ENCODE data around the gene TBC1D10B. TPM values are rescaled to one million over a fixed set of nuclear protein-coding genes. Genes with fewer than 3 reads are reported as not detected.
A peak's percentile ranks its signal among the peaks of the same experiment; 100 is the strongest.

The TBC1D10B gene
- total RNA-seq, 1 experiment from 2014 or later, result 66.5 TPM

DNA sequence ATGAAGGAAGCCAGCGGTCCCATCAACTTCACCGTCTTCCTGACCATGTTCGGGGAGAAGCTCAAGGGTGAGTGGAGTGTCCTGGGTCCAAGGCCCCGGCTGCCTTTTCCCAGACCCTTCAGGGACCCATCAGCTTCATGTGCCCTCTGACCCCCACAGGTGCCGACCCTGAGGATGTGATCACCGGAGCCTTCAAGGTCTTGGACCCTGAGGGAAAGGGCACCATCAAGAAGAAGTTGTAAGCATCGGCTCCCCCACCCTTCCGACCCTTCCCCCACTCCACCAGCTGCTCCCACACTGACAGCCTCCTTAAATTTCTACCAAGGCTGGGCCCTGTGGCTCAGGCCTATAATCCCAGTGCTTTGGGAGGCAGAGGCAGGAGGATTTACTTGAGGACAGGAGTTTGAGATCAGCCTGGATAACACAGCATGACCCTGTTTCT lies 6.2 kb upstream of the TBC1D10B start:
- DNase-seq (ENCODE audit: low spot score), result no peak

DNA sequence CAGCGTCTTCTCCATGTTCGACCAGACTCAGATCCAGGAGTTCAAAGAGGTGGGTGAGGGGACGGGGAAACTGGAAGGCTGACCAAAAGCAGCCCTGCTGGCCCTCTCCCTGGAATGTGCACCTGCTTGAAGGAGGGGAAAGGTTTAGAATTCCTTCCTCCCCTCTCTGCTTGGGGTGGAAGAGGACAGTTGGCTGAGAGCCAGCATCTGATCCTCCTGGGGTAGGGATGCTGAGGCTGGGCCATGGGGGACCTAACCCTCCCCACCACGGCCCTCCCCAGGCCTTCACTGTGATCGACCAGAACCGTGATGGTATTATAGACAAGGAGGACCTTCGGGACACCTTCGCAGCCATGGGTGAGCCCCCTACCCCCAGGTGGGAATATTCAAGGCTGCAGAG lies 5.6 kb upstream of the TBC1D10B start:
- DNase-seq (ENCODE audit: low spot score), result no peak

DNA sequence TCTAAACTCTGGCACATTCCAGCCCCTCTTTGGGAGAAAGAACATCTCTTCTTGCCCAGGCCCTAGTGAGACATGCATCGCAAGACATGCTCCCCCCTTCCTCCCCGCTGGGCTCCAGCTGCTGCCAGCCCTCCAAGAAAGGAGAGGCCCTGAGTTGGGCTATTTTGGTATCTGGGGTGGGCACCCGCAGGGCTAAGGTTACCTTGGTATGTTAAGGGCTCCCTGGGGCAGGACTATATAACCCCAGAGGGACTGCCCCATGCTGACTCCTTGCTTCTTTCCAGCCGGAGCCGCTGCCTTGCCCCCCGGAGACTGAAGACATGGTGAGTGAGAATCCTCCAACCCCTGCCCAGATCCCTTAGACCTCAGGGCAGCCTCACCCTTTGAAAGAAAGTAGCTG lies 4.2 kb upstream of the TBC1D10B start, which contains the start of gene MYL11:
TSS of gene MYL11 (plus strand) at position 265 of the 400 bp plus-strand sequence. CDS start at position 321, 56 bp downstream.
- no peak for DNase-seq (ENCODE audit: low spot score)

DNA sequence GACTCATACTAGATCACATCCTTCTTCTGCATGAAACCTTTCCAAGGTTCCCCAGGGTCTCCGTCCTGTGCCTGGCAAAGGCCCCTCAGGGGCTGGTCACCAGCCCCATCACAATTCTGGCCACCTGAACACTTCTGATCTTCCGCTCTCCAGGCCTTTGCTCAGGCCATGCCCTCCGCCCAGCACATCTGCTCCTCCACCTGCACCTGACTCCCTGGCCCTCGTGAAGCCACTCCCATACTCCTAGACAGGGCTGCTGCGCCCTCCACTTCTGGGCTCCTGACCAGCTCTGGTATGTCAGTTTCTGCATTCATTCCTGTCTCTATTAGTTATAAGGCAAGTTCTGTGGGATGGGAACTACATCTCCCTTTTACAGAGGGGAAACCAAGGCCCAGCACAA lies 2.4 kb upstream of the TBC1D10B start:
- DNase-seq (ENCODE audit: low spot score), result no peak

DNA sequence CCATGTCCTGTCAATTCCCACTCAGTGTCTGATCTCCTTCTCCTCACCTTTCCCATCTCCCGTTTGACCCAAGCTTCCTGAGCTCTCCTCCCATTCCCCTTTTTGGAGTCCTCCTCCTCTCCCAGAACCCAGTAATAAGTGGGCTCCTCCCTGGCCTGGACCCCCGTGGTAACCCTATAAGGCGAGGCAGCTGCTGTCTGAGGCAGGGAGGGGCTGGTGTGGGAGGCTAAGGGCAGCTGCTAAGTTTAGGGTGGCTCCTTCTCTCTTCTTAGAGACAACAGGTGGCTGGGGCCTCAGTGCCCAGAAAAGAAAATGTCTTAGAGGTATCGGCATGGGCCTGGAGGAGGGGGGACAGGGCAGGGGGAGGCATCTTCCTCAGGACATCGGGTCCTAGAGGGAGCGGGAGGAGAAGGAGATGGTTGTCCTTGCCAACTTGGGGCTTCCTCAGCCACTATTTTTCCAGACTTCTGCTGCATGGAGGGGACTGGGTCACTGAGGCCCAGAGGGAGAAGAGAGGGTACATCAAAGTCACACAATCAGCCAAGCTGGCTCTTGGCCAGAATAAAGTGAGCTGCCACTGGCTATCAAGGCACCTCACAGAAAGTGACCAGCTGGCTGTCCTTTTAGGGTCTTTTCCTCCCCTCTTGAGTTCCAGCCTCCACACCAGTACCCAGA lies 1.9 kb upstream of the TBC1D10B start:
- DNase-seq (ENCODE audit: low spot score), result no peak

DNA sequence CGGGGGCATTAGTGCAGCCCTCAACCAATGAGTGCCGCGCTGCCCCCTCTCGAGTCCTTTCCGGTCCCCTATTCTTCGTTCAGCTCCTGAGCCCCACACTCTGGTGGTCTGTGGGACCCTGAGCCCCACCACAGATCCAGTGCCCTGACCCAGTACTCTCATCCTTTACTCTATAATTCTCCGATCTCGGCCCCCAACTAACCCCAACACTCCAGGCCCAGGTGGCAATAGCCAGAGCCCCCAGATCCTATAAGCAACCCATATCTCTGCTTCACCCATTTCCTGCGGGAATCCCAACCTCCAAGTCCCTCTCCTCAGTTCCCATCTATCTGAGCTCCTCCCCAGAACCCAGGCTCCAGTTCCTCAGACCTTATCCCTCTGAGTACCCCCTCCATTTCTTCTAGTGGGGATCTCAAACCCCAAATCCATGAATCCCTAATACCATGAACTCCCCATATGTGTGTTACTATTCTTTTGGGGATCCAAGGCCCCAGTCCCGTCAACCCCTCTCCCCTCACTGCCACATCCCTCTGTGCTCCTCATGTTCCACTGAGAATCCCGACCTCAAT lies 1.0 kb upstream of the TBC1D10B start:
- no peak for DNase-seq (ENCODE audit: low spot score)

DNA sequence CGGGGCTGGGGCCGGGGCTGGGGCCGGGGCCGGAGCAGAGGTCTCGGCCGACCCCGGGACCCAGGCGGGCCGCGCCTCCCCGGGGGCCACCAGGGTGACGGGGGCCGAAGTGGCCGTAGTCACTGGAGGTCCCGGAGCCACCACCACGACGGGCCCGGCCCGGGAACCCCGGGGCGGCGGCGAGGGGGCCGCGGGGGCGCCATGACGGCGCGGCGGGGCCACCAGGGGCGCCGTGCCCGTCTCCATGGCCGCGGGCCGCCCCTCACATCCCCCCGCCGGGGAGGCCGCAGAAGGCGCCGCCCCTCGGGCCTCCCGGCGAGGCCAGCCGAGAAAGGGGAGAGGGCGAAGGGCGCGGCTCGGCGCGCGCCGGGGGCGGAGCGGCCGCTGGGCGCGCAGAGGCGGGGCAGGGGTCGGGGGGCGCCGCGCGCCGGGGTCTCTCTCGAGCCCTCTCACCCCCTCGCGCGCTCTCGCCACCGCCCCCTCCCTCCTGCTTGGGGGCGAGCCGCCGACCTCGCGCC lies 297 bp downstream of the TBC1D10B start:
- no peak for DNase-seq (ENCODE audit: low spot score)

DNA sequence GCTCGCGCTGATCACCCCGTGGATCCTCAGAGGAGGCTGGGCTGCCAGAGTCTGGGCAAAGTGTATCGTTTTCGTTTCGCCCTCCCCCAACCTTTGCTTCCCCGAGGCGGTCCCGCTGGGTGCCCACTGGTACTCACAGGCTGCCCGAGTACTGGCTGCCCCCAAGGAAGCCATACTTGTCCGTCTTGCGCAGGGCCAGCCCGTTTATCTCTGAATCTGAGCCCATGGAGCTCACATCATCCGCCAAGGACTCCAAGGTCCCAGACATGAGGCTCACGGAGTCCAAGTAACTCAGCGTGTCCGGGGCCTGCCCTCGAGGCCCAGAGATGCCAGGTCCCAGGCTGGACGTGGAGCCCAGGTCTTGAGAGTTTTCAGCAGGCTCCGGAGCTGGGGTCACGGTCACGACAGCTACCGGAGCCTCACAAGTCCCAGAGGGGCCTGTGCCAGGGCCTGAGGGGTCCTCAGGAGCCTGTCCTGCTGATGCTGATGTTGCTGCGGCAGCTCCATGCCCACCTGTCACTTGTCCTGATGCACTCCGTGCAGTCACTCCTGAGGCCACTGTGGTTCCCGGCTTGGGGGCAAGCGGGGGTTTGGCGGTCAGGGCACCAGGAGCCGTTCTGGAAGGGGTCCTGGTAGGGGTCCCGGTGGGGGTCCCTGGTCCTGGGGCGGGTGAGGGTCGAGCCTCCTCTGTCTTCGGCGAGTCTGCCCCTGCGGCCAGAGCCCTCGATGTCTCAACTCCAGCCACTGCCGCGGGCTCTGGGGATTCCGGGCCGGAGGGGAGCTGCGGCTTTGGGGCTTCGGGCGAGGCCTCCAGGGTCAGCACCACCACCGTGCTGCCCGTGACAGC lies 980 bp downstream of the TBC1D10B start:
- no peak for DNase-seq (ENCODE audit: low spot score)

DNA sequence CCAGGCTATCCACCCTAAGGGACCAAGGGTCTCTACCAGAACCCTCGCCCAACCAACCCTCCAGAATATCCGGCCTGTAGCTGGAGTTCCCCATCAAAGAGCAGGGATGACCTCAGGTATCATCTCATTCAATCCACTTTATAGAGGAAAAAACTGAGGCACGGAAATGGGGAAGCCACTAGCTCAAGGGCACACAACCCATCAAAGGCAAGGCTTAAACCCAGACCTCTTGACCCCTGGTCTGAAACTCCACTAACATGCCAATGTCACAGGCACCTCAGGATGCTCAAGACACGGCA lies 1.6 kb downstream of the TBC1D10B start:
- DNase-seq (ENCODE audit: low spot score), result peak; percentile 21

DNA sequence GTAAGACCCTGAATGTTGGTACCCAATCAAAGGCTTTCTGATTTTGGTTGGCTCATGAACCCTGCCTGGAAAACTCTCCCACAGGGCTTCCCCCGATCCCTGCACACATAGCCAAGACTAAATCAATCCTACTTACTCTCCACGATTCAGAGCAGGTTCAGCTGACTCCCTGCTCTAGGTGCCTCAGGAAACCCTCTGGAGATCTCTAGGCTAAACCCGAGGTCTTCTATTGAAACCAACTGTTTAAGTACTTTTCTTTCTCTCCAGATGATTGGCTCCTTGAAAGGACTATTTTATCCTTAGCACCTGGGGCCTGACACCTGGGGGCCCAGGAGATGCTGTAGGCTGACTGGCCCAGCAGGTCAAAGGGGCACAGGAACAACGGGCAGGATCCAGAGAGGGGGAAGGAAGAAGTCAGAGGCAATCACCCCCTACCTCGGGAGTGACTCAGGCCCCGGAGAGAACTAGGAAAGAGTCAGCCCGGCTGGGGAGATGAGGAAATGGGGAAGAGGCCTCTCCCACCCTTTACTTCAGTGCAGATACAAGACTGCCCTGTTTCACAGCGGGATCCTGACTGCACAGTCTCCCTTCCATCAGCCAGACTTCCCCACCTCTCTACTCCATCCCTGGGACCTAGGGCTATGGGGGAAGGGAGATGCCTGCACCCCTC lies 2.0 kb downstream of the TBC1D10B start:
- peak; percentile 36 for DNase-seq (ENCODE audit: low spot score)

DNA sequence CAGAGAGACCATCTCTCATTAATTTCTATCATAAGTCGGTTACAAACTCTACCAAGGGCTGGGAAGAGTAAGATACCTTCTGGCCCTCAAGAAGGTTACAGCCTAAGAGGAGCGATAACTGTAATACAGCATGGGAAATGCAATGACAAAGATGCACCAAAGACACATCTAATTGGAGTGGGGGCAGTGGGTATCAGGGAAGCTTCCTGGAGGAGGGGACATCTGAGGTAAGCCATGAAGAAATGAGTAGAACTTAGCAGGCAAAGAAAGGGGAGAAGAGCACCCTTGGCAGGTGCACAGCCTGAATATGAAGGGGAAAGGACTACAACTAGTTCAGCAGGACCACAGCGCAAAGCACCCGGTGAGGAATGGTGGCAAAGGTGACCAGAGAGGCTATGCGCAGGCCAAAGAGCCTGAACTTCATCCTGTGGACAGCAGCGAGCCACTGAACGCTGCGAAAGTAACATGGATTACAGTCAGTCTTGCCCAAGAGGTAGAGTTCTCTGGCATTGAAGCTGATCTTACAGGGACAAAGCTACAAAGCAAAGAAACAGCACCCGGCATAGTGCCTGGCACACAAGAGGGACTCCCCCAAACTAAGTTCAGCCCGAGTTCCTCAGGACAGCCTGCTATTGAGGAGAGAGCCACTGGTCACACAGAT lies 2.8 kb downstream of the TBC1D10B start:
- DNase-seq (ENCODE audit: low spot score), result peak; percentile 46

DNA sequence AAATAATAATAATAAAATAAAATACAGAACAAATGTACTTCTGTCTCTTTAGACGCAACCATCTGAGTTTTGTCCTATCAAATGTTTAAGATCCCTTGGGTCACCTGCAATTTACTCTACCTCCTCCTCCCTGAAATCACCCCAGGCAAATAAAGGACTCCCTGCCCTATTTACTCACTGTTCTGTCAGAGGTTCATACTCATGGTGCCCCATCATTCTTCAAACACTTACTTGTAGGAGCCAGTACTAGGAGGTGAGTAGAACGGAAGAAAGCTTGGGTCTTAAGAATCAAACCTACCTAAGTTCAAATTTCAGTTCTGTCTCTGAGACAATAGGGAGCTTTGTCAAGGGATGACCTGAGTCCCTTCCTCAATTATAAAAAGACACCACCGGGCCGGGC lies 3.8 kb downstream of the TBC1D10B start:
- DNase-seq (ENCODE audit: low spot score), result no peak

DNA sequence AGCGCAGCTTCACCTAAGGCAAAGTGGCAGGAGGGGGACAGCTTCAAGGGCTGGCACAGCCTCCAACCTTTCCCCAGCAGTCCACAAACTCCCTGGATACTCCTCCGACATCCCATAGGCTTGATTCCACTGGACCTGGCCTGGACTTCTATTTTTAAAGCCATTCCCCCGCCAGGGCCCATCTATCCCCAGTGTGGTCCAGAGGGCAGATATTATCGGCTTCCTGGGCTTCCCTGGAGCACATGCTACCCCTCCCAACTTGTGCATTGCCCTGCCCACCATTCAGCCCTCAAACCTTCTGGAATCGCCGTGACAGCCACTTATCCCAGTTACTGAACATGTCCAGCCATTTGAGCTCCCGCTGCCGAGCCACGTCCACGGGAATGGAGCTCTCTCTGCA lies 5.1 kb downstream of the TBC1D10B start:
- DNase-seq (ENCODE audit: low spot score), result no peak

DNA sequence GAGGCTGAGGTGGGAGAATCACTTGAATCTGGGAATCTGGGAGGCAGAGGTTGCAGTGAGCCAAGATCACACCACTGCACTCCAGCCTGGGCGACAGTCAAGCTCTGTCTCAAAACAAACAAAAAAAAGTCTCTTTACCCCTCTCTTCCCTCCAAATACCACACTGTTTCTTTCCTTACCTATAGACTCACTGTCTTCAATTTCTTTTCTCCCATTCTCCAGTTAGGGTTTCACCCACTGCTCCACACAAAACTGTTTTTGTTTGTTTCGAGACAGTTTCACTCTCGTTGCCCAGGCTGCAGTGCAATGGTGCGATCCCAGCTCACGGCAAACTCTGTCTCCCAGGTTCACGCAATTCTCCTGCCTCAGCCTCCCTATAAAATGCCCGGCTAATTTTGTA lies 9.1 kb downstream of the TBC1D10B start:
- DNase-seq (ENCODE audit: low spot score), result no peak

DNA sequence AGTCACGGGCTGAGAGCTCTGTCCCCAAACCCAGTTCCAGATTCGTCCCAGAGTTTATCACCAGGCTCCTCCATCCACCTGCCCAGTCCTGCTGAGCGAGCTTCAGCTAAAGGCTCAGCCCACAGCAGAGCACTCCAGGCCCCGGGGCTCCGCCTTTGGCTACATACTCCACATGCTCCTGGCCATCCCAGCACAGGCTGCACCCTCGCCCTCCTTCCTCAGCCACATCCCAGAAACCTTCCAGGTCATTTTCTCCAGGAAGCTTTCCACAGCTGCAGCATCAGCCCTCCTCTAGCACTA lies 10.5 kb downstream of the TBC1D10B start:
- no peak for DNase-seq (ENCODE audit: low spot score)

DNA sequence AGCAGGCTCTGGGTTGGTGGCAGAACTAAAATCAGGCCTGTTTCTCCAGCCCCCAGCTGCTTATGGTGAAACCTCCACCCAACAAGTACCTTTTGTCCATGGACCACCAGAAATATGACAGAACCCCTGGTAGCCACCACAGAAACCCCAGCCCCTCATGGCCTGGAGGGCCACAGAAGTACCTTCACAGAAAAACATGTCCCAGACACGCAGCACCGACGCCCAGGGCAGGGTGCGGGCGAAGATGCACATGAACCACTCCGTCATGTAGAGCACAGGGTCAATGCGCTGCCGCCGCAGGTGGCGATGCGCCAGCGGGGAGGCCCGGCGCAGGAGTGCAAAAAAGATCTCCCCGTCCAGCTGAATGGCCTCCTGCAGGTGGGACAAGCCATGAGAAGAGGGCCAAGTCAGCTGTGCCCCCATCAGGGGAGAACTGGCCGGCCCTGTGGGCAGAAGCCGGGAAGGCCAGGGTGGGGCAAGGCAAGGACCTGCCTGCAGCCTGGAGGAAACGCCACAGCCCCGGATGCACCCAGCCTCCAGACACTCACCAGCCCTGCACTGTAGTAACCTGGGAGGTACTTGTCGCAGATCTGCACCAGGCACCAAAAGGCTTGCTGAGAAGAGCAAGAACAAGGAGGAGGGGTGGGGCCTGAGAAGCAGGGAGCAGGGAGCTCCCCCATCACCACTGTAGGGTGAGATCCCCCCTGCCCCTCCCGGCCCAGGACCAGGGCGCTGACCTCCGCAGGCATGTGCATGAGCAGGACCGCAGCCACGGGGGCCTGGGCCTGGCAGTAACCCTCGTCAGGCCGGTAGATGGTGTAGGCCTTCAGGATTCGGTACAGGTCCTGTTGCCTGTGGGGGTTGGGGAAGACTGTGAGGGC lies 11.1 kb downstream of the TBC1D10B start:
- DNase-seq (ENCODE audit: low spot score), result no peak

DNA sequence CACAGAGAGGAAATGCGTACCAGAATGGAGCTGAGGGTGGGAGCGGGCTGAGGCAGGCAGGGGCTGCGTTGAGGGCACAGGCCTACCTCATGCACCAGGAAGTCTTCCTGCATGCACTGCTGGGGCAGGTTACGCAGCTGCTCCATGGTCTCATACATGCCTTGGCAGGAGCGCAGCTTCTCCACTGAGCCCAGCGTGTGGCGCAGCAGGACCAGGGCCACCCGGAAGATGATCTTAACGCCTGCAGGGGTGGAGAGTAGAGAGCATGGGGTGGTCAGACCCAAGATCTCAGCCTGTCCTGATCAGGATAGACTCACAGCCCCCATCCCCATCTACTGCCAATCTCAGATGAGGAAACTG lies 11.7 kb downstream of the TBC1D10B start:
- DNase-seq (ENCODE audit: low spot score), result no peak

DNA sequence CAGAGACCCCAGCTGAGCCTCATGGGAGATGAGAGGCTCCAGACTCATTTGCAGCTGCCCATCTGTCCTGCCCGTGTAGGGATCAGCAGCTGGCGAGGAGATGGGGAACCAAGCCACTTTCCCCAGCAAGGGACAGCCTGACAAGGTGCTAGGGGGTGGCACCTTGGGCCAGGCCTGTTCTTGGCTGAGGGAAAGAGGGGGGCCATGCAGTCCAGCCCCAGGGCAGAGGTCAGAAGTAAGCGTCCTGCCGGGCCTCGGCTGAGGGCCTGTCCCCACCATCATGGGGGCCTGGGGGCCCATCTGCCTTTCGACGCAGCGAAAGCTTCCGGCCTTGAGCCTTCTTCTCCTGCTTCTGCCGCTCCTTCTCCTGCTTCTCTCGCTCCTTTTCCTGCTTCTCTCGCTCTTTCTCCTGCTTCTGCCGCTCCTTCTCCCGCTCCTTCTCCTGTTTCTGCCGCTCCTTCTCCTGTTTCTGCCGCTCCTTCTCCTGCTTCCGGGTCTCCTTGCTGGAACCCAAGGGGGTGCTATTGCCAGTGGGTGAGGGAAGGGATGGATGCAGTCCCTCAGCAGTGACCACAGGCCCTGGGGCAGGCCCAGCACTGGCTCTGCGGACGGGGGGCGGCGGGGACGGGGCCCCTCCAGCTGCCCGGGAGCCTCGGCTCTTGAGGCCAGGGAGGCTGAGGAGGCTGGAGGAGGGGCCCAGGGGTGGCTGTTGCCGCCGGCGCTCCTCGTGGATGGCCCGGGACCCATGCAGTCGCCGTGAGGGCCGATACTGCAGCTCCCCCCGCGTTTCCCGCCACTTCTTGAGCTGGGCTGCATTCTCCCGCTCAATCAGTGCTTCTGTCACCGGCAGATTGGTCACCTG lies 12.3 kb downstream of the TBC1D10B start:
- DNase-seq (ENCODE audit: low spot score), result no peak

DNA sequence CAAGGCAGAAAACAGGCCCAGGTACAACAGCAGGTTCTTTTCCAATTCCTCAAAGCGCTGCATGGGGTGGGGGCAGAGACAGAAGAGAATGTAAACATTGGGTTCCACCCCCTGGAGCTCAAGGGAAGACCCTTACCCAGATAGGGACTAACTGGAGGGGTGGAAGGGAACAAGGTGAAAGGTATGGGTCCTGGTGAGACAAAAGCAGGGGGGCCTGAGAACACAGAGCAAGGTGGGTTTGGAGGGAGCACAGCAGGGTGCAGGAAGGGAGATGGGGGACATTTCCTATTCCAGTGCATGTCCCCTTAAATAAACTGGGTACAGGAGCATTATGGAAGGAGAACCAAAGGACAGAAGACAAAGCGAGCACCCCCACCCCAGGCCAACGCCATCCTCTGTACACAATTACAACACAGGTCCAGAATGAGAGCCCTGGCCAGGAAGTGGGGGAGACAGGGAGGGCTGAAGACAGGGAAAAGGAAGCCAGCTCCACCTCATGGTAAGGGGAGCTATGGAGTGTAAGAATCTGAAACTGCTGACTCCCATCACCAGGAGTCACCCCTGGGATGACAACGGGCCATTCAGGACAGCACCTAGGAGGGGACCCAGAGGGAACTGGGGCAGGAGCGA lies 13.1 kb downstream of the TBC1D10B start:
- DNase-seq (ENCODE audit: low spot score), result no peak
